Measurements from ENCODE around the gene NAA80. TPM values are rescaled to one million over a fixed set of nuclear protein-coding genes. Genes with fewer than 3 reads are reported as not detected.

The NAA80 gene
- total and polyA plus RNA-seq, 2 of the 13 experiments (the other 11 are each of a cell fraction or from before 2014, with no cell fraction given) = 3.4 to 8.7 TPM

GRCh38 chr3:50337175-50337861 lies 38.1 kb upstream of the NAA80 start (continued):
- no peak for TF ChIP-seq ZNF432 (CRISPR knock-in tag; IDR thresholded peaks at IDR 0.05; ENCODE audit: borderline replicate concordance)
- TF ChIP-seq ZNF589 (CRISPR knock-in tag; conservative IDR thresholded peaks at IDR 0.05) = peak; percentile 65; the same call in 1 of the 2 replicates
- TF ChIP-seq TEAD2 (CRISPR knock-in tag; IDR thresholded peaks at IDR 0.05) = no peak
- peak; percentile 80; the same call in 1 of the 2 replicates for TF ChIP-seq ZBTB39 (CRISPR knock-in tag; IDR thresholded peaks at IDR 0.05)
- TF ChIP-seq ZSCAN5A (CRISPR knock-in tag; IDR thresholded peaks at IDR 0.05; ENCODE audit: borderline replicate concordance) = no peak; the same call in 1 of the 2 replicates
- peak; percentile 42; the same call in 1 of the 2 replicates for TF ChIP-seq ZBTB33 (CRISPR knock-in tag; IDR thresholded peaks at IDR 0.05)
- TF ChIP-seq BORCS8-MEF2B (CRISPR knock-in tag; IDR thresholded peaks at IDR 0.05) = peak; percentile 63; the same call in 1 of the 2 replicates
- peak; percentile 62; the same call in 1 of the 2 replicates for TF ChIP-seq ZBTB10 (CRISPR knock-in tag; IDR thresholded peaks at IDR 0.05; ENCODE audit: borderline replicate concordance)
- TF ChIP-seq NR2F6 (IDR thresholded peaks at IDR 0.05) = no peak
- TF ChIP-seq NR2F6 (CRISPR knock-in tag; IDR thresholded peaks at IDR 0.05) = no peak; the same call in 1 of the 2 replicates
- no peak for TF ChIP-seq SRSF1 (optimal IDR thresholded peaks at IDR 0.05; ENCODE audit: low read depth, low read length)
- TF ChIP-seq MLLT10 (CRISPR knock-in tag; IDR thresholded peaks at IDR 0.05) = no peak
- peak; percentile 12; the same call in 1 of the 2 replicates for TF ChIP-seq ZNF609 (CRISPR knock-in tag; IDR thresholded peaks at IDR 0.05; ENCODE audit: borderline replicate concordance)
- no peak for TF ChIP-seq ZSCAN30 (CRISPR knock-in tag; IDR thresholded peaks at IDR 0.05)
- TF ChIP-seq ZFP36 (IDR thresholded peaks at IDR 0.05; ENCODE audit: borderline replicate concordance, low read depth, low read length, partially characterized antibody) = no peak
